Activated effector memory CD4-positive, alpha-beta T cell treated with anti-CD3 and anti-CD28 coated beads, Interleukin-2, amount 50 U/mL, for 16 hours (primary cell): Measurements from ENCODE around the gene CSNK1G3.

Experiments
- DNase-seq: peaks from one replicate; pipeline ENCODE4 v3.0.0-alpha.2; 2020

Gene CSNK1G3

DNA sequence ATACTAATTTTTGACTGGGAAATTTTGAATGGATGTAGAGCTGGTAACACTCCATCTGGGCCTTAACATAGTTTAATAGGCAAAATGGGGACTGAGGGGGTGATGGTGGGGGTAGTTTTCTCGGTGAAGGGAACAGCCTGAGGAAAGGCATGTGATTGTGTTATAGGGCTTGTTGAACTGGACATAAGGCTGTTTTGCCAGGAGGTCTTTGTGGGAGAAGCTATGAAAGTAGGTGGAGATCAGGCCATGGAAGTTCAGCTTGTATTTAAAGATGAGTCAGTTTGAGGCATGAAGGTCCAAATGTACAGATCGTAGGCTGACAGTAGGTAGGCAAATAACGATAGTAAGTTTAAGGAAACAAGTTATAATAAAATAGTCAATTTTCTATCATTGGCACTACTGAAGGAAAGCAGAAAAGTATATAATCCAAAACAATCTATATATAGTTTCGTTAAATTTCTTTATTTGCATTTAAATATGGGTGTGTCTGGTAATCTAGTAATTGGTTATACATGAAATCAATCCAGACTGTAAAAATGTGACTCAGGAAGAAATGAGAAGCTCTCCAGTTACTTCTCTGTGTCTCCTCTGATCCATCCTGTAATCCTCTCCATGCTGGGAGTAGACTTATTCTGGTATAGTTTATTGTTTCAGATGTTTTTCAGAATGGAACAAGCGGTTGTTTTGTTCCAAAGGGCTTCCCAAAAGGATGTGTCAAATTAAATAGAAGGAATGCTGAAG lies 2.8 kb downstream of the CSNK1G3 start:
- no peak for DNase-seq

- DNase-seq, result no peak
Observed at GRCh38 chr5:123515904-123516303, 3.9 kb downstream of the CSNK1G3 start.

DNA sequence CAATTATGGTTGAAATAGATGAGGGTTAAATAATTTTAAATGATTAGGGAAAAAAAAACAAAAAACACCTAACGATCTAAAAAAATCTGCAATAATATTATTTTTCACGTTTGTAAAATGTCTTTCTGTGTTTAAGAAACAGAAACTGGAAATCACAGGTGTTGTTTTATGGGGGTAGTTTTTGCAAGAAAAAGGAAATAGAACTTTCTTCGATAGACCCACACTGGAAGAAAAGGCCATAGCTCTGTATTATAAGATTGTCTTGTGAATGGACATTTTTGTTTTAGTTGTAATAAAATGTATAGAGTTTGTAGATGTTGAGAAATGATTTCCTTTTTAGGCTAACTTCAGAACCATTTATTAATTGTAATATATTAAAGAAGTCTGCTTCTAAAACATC lies 5.5 kb downstream of the CSNK1G3 start:
- no peak for DNase-seq

DNA sequence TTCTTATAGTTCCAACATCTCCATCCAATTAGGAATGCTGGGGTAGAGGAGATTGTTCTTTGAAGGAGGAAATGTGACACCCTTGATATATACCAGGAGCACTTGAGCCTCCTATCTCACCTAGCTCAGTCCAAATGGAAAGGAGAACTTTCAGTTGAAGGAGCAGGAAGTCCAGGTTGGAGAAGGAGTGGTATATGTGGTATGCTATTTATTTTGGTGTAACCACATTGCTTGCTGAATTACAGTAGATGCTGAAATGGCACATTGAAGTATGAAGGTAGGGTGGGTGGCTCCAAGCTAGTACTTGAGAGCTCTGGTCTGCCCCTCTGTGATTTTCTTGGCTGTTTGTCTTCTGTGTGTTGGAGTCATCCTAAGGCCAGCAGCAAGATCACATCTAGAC lies 6.1 kb downstream of the CSNK1G3 start:
- DNase-seq, result no peak

- DNase-seq, result no peak
Observed at GRCh38 chr5:123520677-123521247, 8.8 kb downstream of the CSNK1G3 start.

GRCh38 chr5:123524146-123524545 lies 12.2 kb downstream of the CSNK1G3 start:
- DNase-seq, result no peak

GRCh38 chr5:123527190-123527589 lies 15.2 kb downstream of the CSNK1G3 start:
- DNase-seq, result no peak

DNA sequence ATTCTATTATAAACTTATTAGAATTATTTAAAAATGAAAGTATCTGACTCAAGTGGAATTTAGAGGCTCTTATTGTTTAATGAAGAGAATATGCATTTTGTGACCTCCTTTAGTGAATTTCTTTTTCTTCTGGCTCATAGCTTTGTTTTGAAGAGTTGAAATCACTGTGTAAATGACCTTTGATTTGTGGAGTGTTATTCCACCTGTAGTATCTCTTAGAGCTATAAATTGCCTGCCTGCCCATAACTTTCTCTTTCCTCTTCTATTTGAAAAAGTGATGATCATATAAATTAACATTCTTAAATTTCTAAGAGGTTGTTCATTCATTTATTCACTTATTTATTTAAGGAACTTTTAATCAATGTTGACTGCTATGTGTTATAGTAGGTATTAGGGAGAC lies 16.1 kb downstream of the CSNK1G3 start:
- DNase-seq, result no peak

DNA sequence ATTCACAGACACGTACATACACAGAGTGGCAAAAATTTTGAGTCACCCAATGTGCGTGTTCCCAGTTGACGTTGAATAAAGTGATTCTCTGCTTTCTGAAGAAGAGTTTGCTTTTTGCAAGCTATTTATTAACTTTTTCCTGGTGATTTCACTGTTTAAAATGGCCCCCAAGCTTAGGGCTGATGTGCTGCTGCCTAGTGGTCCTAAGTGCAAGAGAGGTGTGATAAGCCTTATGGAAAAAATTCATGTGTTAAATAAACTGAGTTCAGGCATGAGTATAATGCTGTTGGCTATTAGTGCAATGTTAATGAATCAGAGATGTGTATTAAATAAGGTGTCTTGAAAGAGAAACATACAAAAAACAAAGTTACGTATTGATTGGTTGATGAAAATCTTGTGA lies 16.9 kb downstream of the CSNK1G3 start:
- DNase-seq, result no peak

DNA sequence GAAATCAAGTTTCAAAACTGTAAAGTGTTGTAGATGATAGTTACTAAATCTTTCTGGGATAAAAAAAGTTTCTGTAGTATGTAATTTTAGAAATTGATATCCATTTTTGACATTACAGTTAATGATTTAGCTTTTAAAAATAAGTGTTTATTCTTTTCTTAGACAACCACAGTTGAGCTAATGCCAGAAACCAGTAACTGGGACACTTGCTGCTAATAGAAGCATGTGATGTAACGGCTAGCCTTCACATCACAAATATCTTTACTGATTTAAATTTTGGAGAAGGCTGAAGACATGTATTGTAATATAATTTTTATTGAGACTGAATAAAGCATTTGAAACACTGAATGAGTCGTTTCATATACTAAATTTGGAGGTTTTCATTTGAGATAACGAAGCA lies 18.8 kb downstream of the CSNK1G3 start:
- no peak for DNase-seq

- no peak for DNase-seq
Observed at GRCh38 chr5:123535648-123536047, 23.7 kb downstream of the CSNK1G3 start.

- no peak for DNase-seq
Observed at GRCh38 chr5:123537256-123537655, 25.3 kb downstream of the CSNK1G3 start.

DNA sequence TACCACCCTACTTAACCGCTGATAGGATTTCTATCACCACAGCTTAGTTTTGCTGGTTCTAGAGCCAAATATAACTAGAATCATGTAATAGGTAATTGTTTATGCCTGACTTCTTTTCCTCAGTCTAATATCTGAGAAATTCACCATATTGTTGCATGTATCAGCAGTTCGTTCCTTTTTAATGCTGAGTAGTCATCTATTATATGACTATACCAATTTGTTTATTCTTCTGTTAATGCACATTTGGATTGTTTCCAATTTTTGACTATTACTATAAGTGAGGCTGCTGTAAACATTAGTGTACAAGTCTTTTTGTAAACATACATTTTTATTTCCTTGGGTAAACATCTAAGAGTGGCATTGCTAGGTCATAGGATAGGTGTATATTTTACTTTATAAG lies 25.9 kb downstream of the CSNK1G3 start:
- DNase-seq, result no peak

DNA sequence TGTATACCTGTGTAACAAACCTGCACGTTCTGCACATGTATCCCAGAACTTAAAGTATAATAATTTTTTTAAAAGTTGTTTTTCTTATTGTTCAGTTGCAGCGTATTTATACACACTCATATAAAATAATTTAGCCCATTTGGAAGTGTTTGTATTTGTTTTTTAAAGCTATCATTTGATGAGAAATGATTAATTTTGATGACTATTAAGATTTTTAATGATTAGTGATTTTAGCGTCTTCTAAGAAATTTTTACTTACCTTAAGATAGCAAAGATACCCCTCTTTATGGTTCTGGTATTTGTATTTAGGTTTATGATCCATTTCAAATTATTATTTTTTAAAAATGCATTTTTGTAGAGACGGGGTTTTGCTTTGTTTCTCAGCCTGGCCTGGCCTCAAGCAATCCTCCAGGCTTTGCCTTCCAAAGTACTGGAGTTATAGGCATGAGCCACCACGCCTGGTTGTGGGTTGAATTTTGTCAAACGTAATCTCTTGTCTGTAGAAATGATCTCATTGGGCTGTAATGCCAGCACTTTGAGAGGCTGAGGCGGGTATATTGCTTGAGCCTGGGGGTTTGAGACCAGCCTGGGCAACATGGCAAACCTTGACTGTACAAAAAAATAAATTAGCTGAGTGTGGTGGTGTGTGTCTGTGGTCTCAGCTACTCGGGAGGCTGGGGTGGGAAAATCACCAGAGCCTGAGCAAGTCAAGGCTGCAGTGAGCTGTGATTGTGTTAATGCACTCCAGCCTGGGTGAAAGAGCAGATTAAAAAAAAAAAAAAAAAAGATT lies 26.9 kb downstream of the CSNK1G3 start:
- DNase-seq, result no peak

- DNase-seq, result no peak
Observed at GRCh38 chr5:123540534-123540933, 28.6 kb downstream of the CSNK1G3 start.

DNA sequence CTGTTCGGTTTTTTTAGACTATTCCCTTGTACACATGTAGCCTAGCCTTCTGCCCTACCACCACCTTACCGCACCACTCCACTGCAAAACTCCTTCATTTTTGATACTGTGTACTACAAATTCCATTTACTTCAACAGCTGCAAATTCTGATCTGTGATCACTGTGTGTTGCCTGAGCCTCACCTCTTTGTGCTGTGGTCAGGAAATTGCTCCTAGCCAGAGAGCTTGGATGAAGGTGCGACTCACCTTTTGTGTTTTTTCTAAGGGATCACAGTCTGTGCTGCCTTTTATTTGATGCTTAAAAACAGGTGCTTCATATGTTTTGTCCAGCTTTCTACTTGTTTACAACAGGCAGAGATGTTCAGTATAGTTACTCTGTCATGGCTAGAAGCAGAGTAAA lies 31.5 kb downstream of the CSNK1G3 start:
- no peak for DNase-seq

DNA sequence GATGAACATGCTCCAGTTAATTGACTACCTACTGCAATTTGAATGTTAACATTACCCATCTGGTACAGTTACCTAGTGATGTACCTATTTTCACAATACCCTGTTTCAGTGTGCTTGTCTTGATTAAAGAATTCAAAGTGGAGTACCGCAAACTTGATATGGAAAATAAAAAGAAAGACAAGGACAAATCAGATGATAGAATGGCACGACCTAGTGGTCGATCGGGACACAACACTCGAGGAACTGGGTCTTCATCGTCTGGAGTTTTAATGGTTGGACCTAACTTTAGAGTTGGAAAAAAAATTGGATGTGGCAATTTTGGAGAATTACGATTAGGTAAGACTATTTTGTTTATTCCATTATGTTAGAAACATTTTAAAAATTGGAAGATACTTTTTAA lies 33.5 kb downstream of the CSNK1G3 start:
- DNase-seq, result no peak

DNA sequence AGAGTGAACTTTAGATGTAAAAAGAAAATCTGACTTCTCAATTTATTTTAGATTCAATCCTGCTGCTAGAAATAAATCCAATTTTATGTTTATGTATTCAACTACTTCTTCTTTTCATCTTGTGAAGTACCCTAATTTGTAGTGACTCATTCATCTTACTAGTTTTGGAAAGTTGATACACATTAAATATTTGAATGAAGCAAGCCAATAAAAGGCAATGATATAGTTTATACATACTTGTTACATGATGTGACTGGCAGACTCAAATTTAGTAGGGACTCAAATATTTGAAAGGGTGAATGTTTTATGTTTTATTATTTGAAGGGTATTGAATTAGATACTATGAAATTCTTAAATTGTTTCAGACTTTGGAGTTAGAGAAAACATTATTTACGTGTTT lies 34.7 kb downstream of the CSNK1G3 start:
- no peak for DNase-seq

GRCh38 chr5:123549256-123549904 lies 37.4 kb downstream of the CSNK1G3 start:
- peak; percentile 81 for DNase-seq

DNA sequence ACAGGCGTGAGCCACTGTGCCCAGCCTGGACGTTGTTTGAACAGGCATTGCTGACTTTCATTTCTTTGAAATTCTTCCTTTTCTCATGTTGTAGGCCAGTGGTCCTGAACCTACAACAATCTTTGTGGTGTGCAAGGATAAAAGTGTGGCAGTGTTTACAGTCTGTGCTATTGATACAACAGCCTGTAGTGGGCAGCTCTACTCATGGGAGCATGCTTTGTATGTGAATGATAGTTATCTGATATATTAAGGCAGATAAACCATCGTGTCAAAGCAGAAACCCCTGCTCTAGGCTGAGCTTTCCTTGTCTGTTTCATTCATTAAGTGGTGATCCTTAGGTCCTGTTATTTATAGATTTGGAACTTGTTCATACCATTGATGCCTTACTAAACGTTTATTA lies 42.6 kb downstream of the CSNK1G3 start:
- DNase-seq, result no peak

- no peak for DNase-seq
Observed at GRCh38 chr5:123557907-123558306, 45.9 kb downstream of the CSNK1G3 start.

DNA sequence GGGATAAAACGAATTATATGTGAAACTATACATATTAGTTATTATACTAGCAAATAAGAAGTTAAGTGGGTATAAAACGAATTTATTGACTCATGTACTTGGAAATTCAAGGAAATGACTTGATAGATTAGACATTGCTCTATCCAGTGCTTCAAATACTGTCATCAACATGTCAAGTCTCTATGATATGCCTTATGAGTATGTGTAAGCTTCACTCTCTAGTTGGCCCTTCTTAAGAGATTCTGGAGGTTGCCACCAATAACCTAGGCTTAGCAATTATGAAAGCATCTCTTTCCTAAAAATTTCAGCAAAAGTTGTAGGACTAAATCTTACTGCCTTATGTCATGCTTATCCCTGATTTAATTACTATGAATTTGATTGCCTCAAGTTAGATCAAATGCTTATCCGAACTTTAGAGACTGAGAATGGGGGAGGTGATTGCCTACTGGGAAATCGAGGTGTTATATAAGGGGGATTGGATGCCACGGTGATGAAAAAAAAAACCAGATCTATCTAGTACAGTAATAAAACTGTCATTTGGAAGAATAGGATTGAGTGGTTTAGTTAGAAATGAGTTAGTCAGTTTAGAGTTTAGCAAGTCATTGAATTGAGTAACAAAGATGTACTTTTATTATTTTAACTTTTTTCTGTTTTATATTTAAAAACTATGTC lies 46.9 kb downstream of the CSNK1G3 start:
- no peak for DNase-seq

DNA sequence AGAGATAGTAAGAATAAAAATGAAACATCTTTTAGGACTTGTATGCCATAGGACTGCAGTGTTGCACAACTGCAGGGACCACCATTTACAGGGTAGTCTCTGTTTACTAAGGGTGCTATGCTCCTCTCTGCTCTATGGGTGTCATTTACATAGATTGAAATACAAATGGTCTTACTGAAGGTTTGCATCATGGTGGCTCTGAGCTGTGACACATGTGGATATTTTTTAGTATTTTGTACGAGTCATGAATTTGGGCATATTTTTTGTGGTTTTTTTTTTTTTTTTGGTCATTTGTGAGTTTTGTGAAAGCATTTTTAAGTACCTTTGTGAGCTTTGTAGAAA lies 47.4 kb downstream of the CSNK1G3 start:
- DNase-seq, result no peak
